Activated naive CD4-positive, alpha-beta T cell treated with anti-CD3 and anti-CD28 coated beads, Interleukin-2, amount 10 ng/mL, durations not matched to agents 7 days and 5 days (primary cell): Measurements from ENCODE around the gene MYOZ3.

Source experiments
- CTCF ChIA-PET: fragments of 350-600 bp; sonication (Branson Sonifier 250); formaldehyde crosslinking; loops from one replicate; lab custom pipeline; 2021; ENCODE audit warnings: antibody characterized with exemption; lab: Charles Lee
- DNase-seq: peaks from one replicate; pipeline ENCODE4 v3.0.0-alpha.2; 2020
- H3K27ac Mint-ChIP-seq: one replicate; pipeline ENCODE4 v1.8.0; 2021; ENCODE audit warnings: mild to moderate bottlenecking, moderate library complexity, mixed read lengths
- H3K27me3 Mint-ChIP-seq: one replicate; pipeline ENCODE4 v1.8.0; 2021; ENCODE audit warnings: mild to moderate bottlenecking, mixed read lengths
- H3K36me3 Mint-ChIP-seq: one replicate; pipeline ENCODE4 v1.8.0; 2021; ENCODE audit warnings: mixed read lengths
- H3K4me1 Mint-ChIP-seq: one replicate; pipeline ENCODE4 v1.8.0; 2021; ENCODE audit warnings: mixed read lengths
- H3K4me3 Mint-ChIP-seq: one replicate; pipeline ENCODE4 v1.8.0; 2021; ENCODE audit warnings: mild to moderate bottlenecking, moderate library complexity, mixed read lengths
- H3K9me3 Mint-ChIP-seq: one replicate; pipeline ENCODE4 v1.8.0; 2021; ENCODE audit warnings: mixed read lengths

The MYOZ3 gene

GRCh38 chr5:150653145-150653761, 7.8 kb upstream of the MYOZ3 start:
- CTCF ChIA-PET: interaction anchor here (1.0 to 2.0 kb wide), 3 partner anchors 10 to 194 kb away, joined by 3 to 13 read pairs (median 5); no protein-coding TSS in a partner anchor
- Mint-ChIP-seq H3K36me3 (no peaks in the 10 kb centered on the region), H3K27ac (no peak overlapping the region), H3K9me3 (no peaks in the 10 kb centered on the region), H3K27me3 (peaks cover 12% of the 10 kb centered on the region), H3K4me3 (no peak overlapping the region), H3K4me1 (peaks cover 13% of the 10 kb centered on the region)
- no peak for DNase-seq

- Mint-ChIP-seq H3K9me3 (no peaks in the 10 kb centered on the region), H3K36me3 (no peaks in the 10 kb centered on the region), H3K27me3 (peaks cover 16% of the 10 kb centered on the region), H3K4me1 (peaks cover 13% of the 10 kb centered on the region), H3K27ac (no peak overlapping the region), H3K4me3 (no peak overlapping the region)
- no peak for DNase-seq
- CTCF ChIA-PET: interaction anchor here (1.0 to 2.0 kb wide), 4 partner anchors 9 to 193 kb away, joined by 3 to 13 read pairs (median 4); partner anchors contain the start of gene RBM22
Observed at GRCh38 chr5:150653762-150654556, 7.1 kb upstream of the MYOZ3 start.

- Mint-ChIP-seq H3K9me3 (no peaks in the 10 kb centered on the region), H3K27me3 (peaks cover 19% of the 10 kb centered on the region), H3K36me3 (no peaks in the 10 kb centered on the region), H3K27ac (no peak overlapping the region), H3K4me3 (peak overlapping the region; percentile 73), H3K4me1 (peaks cover 13% of the 10 kb centered on the region)
- DNase-seq: no peak
- CTCF ChIA-PET: interaction anchor here (1.3 to 1.9 kb wide), 4 partner anchors 46 to 196 kb away, joined by 3 to 7 read pairs (median 4); partner anchors contain the start of genes RBM22 and SMIM3
Observed at GRCh38 chr5:150655221-150655620, 5.8 kb upstream of the MYOZ3 start.

- Mint-ChIP-seq H3K27ac (no peak overlapping the region), H3K4me1 (peaks cover 13% of the 10 kb centered on the region), H3K9me3 (no peaks in the 10 kb centered on the region), H3K27me3 (peaks cover 22% of the 10 kb centered on the region), H3K36me3 (no peaks in the 10 kb centered on the region), H3K4me3 (peak overlapping the region; percentile 78)
- DNase-seq: peak; percentile 85
- CTCF ChIA-PET: interaction anchor here (0.6 to 3.1 kb wide), 9 partner anchors 9 to 198 kb away, joined by 3 to 11 read pairs (median 4); partner anchors contain the start of genes IRGM and SMIM3
Observed at GRCh38 chr5:150656191-150657132, 4.6 kb upstream of the MYOZ3 start.

- CTCF ChIA-PET: interaction anchor here (1.2 to 3.1 kb wide), 3 partner anchors 97 to 188 kb away, joined by 3 to 11 read pairs (median 4); partner anchors contain the start of gene IRGM
- no peak overlapping the region for H3K27ac Mint-ChIP-seq
- H3K27me3 Mint-ChIP-seq: peaks cover 35% of the 10 kb centered on the region
- peaks cover 13% of the 10 kb centered on the region for H3K4me1 Mint-ChIP-seq
- no peak overlapping the region for H3K4me3 Mint-ChIP-seq
- no peaks in the 10 kb centered on the region for H3K9me3 Mint-ChIP-seq
- no peak for DNase-seq
- no peaks in the 10 kb centered on the region for H3K36me3 Mint-ChIP-seq
Observed at GRCh38 chr5:150658121-150658520, 2.9 kb upstream of the MYOZ3 start.

GRCh38 chr5:150658699-150659265, 2.3 kb upstream of the MYOZ3 start:
- DNase-seq: peak; percentile 18
- Mint-ChIP-seq H3K4me1 (peaks cover 13% of the 10 kb centered on the region), H3K9me3 (no peaks in the 10 kb centered on the region), H3K4me3 (no peak overlapping the region), H3K27me3 (peaks cover 38% of the 10 kb centered on the region), H3K27ac (no peak overlapping the region), H3K36me3 (no peaks in the 10 kb centered on the region)
- CTCF ChIA-PET: interaction anchor here (0.5 to 3.1 kb wide), 6 partner anchors 21 to 188 kb away, joined by 3 to 11 read pairs (median 4); partner anchors contain the start of genes IRGM and SMIM3

GRCh38 chr5:150659360-150660107, 1.5 kb upstream of the MYOZ3 start:
- Mint-ChIP-seq H3K4me1 (peaks cover 10% of the 10 kb centered on the region), H3K27ac (no peak overlapping the region), H3K9me3 (no peaks in the 10 kb centered on the region), H3K36me3 (no peaks in the 10 kb centered on the region), H3K27me3 (peaks cover 35% of the 10 kb centered on the region), H3K4me3 (no peak overlapping the region)
- CTCF ChIA-PET: interaction anchor here (0.9 to 3.1 kb wide), 3 partner anchors 20 to 187 kb away, joined by 3 to 11 read pairs (median 5); partner anchors contain the start of genes IRGM and SMIM3
- peak; percentile 16 for DNase-seq

- H3K36me3 Mint-ChIP-seq: no peaks in the 10 kb centered on the region
- H3K27me3 Mint-ChIP-seq: peaks cover 37% of the 10 kb centered on the region
- no peak overlapping the region for H3K27ac Mint-ChIP-seq
- no peak overlapping the region for H3K4me3 Mint-ChIP-seq
- peaks cover 10% of the 10 kb centered on the region for H3K4me1 Mint-ChIP-seq
- CTCF ChIA-PET: interaction anchor here (1.5 to 1.6 kb wide), 2 partner anchors 20 to 98 kb away, joined by 4 to 5 read pairs; no protein-coding TSS in a partner anchor
- no peaks in the 10 kb centered on the region for H3K9me3 Mint-ChIP-seq
- peak; percentile 10 for DNase-seq
Observed at GRCh38 chr5:150660108-150660831, 781 bp upstream of the MYOZ3 start.

- CTCF ChIA-PET: interaction anchor here (1.6 kb wide), 1 partner anchor 100 kb away, joined by 4 read pairs; no protein-coding TSS in a partner anchor
- no peaks in the 10 kb centered on the region for H3K36me3 Mint-ChIP-seq
Observed at GRCh38 chr5:150661821-150662596, 958 bp downstream of the MYOZ3 start.

GRCh38 chr5:150662731-150663516, 1.9 kb downstream of the MYOZ3 start:
- Mint-ChIP-seq H3K36me3 (no peaks in the 10 kb centered on the region), H3K4me3 (no peak overlapping the region), H3K9me3 (no peaks in the 10 kb centered on the region), H3K4me1 (no peaks in the 10 kb centered on the region), H3K27ac (no peak overlapping the region), H3K27me3 (peaks cover 36% of the 10 kb centered on the region)
- no peak for DNase-seq
- CTCF ChIA-PET: interaction anchor here (1.1 to 1.4 kb wide), 2 partner anchors 9 to 24 kb away, joined by 5 read pairs; no protein-coding TSS in a partner anchor

More at GRCh38 chr5:150661821-150662596, 958 bp downstream of the MYOZ3 start:
- Mint-ChIP-seq H3K4me1 (peaks cover 6% of the 10 kb centered on the region), H3K27ac (no peak overlapping the region), H3K27me3 (peaks cover 36% of the 10 kb centered on the region), H3K4me3 (no peak overlapping the region), H3K9me3 (no peaks in the 10 kb centered on the region)
- DNase-seq: no peak

GRCh38 chr5:150663936-150664335, 2.9 kb downstream of the MYOZ3 start:
- DNase-seq: peak; percentile 1
- Mint-ChIP-seq H3K27ac (no peak overlapping the region), H3K4me1 (no peaks in the 10 kb centered on the region), H3K9me3 (no peaks in the 10 kb centered on the region), H3K36me3 (no peaks in the 10 kb centered on the region), H3K4me3 (no peak overlapping the region), H3K27me3 (peaks cover 32% of the 10 kb centered on the region)
- CTCF ChIA-PET: interaction anchor here (1.4 kb wide), 1 partner anchor 10 kb away, joined by 5 read pairs; no protein-coding TSS in a partner anchor
